Central memory CD4-positive, alpha-beta T cell (primary cell): ENCODE results near the gene C8B.

ENCODE experiments used
- DNase-seq: peaks from one replicate; pipeline ENCODE4 v3.0.0; 2022
- total RNA-seq, 3 experiments: gene quantifications; one replicate each; lab custom pipeline; 2026; lab: John Stamatoyannopoulos, UW

C8B gene
- total RNA-seq, result 0 reads per million in 3 experiments

- DNase-seq, result no peak
These were observed at the start of gene C8B for GRCh38 chr1:56965916-56966697. C8B (minus strand) TSS chr1:56966015; CDS start chr1:56965948, 67 bp downstream.

- no peak for DNase-seq
These were observed 49.3 kb upstream of the C8B start for GRCh38 chr1:57015071-57015470.

GRCh38 chr1:57013522-57013921 lies 47.7 kb upstream of the C8B start:
- no peak for DNase-seq

DNA sequence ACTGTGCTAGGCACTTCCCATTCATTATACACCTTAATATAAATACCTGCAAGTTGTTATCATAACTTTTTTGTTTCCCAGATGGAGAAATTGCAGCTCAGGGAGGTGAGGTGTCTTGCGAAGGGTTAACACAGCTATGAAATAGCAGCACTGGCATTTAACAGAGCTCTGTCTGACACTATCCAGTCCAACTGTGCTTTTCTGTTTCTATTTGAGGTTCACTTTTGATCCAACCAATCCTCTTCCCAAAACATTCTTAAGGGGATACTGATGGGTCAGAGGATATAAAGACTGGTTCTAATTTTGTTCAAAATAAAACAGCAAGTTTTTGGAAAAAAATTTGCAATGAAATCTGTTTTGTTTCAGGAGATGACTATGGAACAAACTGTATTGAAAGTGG lies 46.5 kb upstream of the C8B start:
- no peak for DNase-seq

DNA sequence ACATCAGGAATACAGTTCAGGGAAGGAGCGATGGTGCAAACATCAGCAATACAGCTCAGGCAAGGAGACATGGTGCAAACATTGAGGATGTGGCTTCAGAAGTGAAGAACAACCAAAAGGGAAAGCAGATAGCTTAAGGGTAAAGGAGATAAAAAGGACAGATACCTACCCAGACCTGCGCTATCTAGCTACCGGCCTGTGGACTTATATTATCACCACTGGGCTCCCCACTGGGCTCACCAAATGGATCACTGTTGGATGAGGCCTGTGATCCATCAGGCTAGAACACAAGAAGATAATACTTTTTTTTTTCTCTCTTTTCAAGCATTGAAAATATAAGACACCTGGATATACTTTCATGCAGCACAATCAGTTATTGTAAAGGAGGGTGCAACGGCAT lies 44.7 kb upstream of the C8B start:
- DNase-seq, result no peak

DNA sequence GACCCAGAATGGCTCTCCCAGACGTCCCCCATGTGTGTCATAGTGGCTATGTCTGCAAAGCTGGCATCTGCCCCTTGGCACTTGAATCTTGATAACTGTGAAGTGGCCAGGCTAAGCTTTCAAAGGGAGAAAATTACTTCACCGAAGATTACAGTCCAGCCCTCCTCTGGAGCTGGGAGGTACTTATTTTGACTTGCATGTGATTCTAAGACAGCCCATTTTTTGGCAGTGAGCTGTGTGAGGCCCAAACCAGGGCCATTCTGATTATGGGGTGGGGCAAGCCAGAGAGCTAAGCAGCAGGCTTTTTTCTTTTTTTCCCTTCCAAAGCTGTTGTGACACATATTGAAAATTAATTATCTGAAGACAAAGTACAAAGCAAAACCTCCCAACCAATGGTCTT lies 42.1 kb upstream of the C8B start:
- DNase-seq, result no peak

DNA sequence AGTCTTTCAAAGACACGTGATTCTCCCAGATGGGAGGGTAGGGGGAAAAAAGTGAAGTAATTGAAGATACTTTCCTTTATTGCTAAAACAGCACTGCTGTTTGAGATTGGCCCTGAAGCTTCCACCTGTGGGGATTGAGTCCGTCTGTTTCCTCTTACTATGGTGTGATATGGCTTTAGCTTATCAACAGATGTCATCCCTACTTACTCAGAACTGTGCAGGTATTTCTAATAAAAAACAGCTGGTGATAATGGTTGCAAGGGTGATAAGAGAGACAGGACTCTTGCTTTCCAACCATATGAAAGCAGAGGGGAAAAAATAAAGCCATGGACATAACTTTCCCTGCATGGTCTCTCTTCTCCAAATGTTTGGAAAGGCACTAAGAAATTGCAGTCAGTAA lies 41.7 kb upstream of the C8B start:
- no peak for DNase-seq

- no peak for DNase-seq
These were observed 37.8 kb upstream of the C8B start for GRCh38 chr1:57003398-57004139.

- no peak for DNase-seq
These were observed 29.7 kb upstream of the C8B start for GRCh38 chr1:56995414-56996100.

DNA sequence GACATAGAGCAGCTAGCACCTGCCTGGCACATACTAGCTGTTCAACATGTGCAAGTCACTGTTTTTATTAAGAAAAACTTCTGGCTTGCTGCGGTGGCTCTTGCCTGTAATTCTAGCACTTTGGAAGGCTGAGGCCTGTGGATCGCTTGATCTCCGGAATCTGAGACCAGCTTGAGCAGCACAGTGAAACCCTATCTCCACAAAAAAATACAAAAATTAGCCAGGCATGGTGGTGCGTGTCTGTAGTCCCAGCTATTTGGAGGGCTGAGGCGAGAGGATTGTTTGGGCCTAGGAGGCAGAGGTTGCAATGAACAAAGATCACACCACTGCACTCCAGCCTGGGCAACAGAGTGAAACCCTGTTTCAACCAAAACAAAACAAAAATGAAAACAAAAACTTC lies 27.7 kb upstream of the C8B start:
- DNase-seq, result no peak

DNA sequence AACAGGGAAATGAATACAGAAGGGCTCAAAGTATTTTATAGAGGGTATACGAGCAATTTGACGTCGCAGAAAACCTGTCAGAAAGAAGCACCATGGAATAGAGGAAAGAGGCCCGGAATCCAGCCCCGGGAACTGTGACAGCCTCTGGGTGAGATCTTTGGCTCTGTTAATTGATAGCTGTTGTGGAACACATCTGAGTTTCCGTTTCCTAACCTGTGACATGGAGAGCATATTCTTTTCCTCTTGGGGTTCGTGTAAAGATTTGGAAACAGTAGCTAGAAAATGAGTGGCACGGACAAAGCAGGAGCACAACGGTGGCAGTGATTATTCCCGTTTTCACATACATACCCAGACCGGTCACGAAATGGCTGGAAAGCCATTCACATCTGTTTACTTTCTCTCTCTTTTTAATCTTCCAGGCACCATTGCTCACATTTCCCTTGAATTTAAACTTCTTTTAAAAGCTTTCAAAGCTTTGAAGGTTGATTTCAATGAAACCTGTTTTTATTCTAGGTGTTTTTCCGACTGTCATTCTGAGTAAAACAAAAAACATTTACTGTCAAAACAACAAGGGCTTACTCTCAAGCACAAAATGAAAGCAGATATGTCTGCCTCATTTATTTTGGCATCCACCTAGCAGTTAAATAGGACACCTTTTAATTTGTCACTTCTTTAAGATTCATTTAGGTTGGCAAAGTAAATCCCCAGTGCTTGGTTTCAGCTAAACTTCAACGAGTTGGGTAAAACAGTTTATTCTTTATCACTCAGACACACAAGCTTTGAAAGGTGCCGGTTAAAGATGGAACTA lies 26.7 kb upstream of the C8B start:
- DNase-seq, result no peak

GRCh38 chr1:56991576-56991975 lies 25.8 kb upstream of the C8B start:
- DNase-seq, result no peak

DNA sequence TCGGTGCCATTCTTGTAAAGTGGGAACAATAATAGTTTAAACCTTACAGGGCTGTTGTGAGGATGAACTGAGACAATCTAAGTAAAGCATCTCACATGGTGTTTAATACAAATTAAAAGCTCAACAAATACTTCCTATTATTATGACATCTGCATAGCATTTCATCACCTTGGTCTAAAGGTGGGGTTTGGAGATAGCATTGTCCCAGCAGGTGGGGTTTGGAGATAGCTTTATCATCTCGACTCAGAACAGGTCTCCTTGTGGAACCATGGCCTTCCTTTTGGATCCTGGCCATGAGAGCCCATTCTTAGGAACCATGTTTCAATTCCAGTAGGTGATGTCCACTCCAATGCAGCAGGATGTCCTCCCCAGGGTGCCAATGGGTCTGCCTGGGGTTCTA lies 20.6 kb upstream of the C8B start:
- DNase-seq, result no peak

DNA sequence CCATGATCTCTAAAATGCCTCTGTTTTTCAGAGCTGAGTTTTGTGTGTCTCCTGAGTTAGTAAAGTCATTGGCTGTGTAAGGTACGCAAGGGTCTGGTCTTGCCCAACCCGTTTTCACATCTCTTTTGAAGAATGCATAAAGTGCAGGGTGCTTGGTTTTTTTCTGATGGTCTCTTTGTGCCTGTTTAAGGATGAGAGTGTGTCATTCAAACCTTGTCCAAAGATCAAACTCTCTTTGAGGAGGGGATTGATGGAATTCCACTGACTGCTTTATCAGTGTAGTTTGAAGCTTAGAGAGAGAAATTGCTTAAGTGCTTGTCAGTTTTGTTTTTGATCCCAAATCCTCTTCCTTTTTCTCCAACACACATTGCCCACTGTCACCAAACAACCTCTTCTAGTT lies 20.0 kb upstream of the C8B start:
- no peak for DNase-seq

DNA sequence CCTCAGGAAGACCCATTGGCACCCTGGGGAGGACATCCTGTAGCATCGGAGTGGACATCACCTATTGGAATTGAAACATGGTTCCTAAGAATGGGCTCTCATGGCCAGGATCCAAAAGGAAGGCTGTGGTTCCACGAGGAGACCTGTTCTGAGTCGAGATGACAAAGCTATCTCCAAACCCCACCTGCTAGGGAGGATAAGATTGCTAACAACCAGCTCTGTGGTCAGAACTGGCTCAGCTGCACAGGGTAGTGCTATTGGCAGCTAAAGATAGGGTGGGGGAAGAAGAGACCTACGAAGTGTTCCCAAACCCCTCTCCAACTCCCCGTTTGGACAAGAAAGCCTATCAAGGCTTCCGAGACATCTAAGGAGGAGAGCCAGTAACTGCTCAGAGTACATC lies 17.7 kb upstream of the C8B start:
- DNase-seq, result no peak

DNA sequence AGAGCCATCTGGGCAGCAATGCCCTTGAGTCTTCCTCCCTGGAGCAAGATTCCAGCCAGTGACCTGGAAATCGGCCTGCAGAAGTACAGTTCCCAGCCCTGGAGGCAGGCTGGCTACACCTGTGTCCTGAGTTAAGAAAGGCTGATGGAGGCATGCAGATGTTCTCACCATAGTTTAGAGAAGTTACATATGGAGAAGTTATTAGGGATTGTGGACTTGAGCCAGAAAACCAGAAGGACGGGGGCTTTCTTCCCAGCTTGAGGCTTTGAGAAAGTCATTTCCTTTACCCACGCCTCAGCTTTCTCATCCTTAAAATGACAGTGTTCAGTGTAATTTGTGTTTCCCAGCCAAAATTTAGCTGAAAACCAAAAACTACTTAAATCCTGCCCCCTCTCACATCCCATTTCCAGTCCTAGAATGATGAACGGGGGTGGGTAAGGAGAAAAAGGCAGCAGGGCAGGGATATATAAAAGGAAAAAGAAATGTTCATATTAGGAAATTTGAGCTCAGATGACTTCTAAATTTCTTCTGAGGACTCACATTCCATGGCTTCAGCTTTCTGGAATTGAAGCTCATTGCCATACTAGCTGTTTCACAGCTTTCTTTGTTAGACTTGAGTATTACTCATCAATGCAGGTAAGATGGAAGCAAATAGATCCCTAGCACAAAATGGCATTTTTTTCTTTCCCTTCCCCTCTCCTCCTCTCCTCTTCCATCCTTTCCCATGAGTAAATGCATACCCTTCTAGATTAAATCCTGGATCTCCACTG lies 14.4 kb upstream of the C8B start:
- DNase-seq, result no peak

DNA sequence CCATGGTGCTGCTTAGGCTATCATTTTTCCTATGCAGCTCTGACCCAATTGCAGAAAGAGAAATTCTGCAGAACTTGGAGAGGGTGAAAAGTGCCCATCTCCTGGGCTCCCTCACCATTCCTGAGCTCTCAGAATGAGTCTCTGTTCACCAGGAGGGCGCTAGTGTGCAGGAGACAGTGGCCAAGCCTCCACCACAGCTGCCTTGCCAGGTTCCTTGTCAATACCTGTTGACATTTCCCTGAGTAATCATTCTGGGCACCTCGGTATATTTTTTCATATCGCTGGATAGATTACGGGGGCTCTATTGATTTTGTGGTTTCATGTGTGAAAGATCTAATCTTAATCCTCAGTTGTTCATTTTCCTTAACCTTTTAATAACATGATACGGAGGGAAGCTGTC lies 13.0 kb upstream of the C8B start:
- DNase-seq, result no peak

DNA sequence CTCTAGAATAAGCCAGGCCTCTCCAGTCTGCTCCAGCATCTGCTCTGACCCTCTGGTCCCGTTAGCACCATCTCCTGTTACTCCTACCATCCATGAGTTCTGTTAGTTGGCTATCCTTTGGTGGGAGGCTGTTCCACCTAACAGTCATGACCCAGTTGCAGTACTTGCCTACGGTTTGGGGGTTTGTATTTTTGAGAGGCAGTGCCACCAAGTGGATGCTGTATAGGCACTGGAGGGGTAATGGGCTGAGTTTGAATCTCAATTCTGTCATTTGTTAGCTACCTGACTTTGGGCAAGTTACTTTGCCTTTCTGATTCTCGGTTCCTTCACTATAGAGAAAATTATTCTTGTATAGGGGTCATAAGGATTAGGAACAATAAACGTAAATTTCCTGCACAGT lies 12.1 kb upstream of the C8B start:
- no peak for DNase-seq

GRCh38 chr1:56975446-56975845 lies 9.6 kb upstream of the C8B start:
- DNase-seq, result no peak

DNA sequence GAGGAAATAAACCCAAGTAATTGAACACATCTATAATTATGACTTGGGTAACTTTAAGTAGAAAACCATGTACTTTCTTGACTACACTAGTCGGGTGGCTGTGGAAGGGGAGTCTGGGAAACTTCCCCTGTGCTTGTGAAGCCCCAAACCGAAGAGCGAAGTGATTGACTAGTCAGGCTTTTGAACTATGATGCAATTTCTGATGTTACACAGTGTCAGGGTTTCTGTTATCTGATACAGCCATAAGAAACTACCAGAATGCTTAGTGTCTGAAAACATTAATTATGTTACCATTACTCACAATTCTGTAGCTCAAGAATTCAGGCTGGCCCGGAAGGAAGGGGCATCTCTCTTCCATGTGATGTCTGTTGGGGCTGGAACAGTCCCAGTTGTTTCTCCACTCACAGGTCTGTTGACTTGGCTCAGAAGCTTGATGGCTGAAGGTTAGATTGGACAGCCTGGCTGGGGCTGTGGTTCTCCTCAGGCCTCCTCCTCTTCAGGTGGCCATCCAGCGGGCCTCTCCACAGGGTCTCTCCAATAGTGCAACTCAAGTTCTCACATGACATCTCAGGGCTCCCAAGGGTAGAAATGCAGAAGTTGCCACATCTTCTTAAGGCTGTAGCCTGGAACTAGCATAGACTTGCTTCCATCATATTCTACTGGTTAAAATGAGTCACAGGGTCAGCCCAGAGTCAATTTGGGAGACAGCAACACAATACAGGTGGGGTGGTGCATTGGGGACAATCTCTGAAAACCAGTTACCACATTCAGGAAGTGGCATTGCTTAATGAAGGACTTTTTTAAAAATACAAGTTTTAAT lies 8.3 kb upstream of the C8B start:
- DNase-seq, result no peak

- no peak for DNase-seq
These were observed 7.2 kb upstream of the C8B start for GRCh38 chr1:56972976-56973375.
